ENCODE measurements around the gene NXN. TPM values are rescaled to one million over a fixed set of nuclear protein-coding genes. Genes with fewer than 3 reads are reported as not detected.
"Not testable (repeated sequence)": the region's sequence is repeated elsewhere in the genome, so short reads cannot be mapped to it uniquely, and the experiment has no call there.

NXN gene
- polyA plus RNA-seq, 1 donor from 2014 or later = 14.8 TPM

- Histone ChIP-seq H4K20me1 (ENCODE audit: insufficient read depth) (no peaks in the 10 kb centered on the region), H3K27me3 (ENCODE audit: insufficient read depth, low read depth, low read length) (no peaks in the 10 kb centered on the region), H3F3A (ENCODE audit: insufficient read depth, low read length, poor library complexity, severe bottlenecking) (no peaks in the 10 kb centered on the region), H3K9me3 (ENCODE audit: low read length) (no peaks in the 10 kb centered on the region), H3K27ac (ENCODE audit: low read length) (no peak overlapping the region), H3K9me2 (ENCODE audit: insufficient read depth, low read length) (no peaks in the 10 kb centered on the region), H2AFZ (ENCODE audit: low read depth, low read length) (no peak overlapping the region), H3K79me2 (replicated peaks; ENCODE audit: insufficient read depth, low read length) (no peaks in the 10 kb centered on the region), H3K9ac (ENCODE audit: low read length) (no peak overlapping the region), H3K36me3 (ENCODE audit: insufficient read depth, low read length) (no peaks in the 10 kb centered on the region), H3K4me2 (ENCODE audit: low read length) (no peak overlapping the region), H3K4me3 (ENCODE audit: low read length) (no peak overlapping the region)
- TF ChIP-seq MXI1 (conservative IDR thresholded peaks at IDR 0.05; ENCODE audit: poor library complexity, severe bottlenecking) (no peak), EP300 (conservative IDR thresholded peaks at IDR 0.05; ENCODE audit: poor library complexity, severe bottlenecking) (no peak), RAD21 (conservative IDR thresholded peaks at IDR 0.05) (no peak), EZH2 (IDR thresholded peaks at IDR 0.05; ENCODE audit: borderline replicate concordance, insufficient read depth, low read length, poor library complexity, severe bottlenecking) (no peak), SMC3 (conservative IDR thresholded peaks at IDR 0.05; ENCODE audit: poor library complexity) (no peak), REST (IDR thresholded peaks at IDR 0.05; ENCODE audit: borderline replicate concordance) (no peak), TAF1 (IDR thresholded peaks at IDR 0.05; ENCODE audit: low read depth) (no peak), POLR2AphosphoS5 (IDR thresholded peaks at IDR 0.05) (no peak), CTCF (IDR thresholded peaks at IDR 0.05; ENCODE audit: poor library complexity, severe bottlenecking) (no peak)
Observed at GRCh38 chr17:869086-869485, 110.5 kb downstream of the NXN start.

- H3K9ac ChIP-seq (ENCODE audit: low read length) = no peak overlapping the region
- TF ChIP-seq TAF1 (IDR thresholded peaks at IDR 0.05; ENCODE audit: low read depth) (no peak), EZH2 (IDR thresholded peaks at IDR 0.05; ENCODE audit: borderline replicate concordance, insufficient read depth, low read length, poor library complexity, severe bottlenecking) (no peak), EP300 (conservative IDR thresholded peaks at IDR 0.05; ENCODE audit: poor library complexity, severe bottlenecking) (no peak), SMC3 (conservative IDR thresholded peaks at IDR 0.05; ENCODE audit: poor library complexity) (no peak), POLR2AphosphoS5 (IDR thresholded peaks at IDR 0.05) (no peak), MXI1 (conservative IDR thresholded peaks at IDR 0.05; ENCODE audit: poor library complexity, severe bottlenecking) (no peak), CTCF (IDR thresholded peaks at IDR 0.05; ENCODE audit: poor library complexity, severe bottlenecking) (no peak), RAD21 (conservative IDR thresholded peaks at IDR 0.05) (no peak), REST (IDR thresholded peaks at IDR 0.05; ENCODE audit: borderline replicate concordance) (no peak)
- no peaks in the 10 kb centered on the region for H3K9me2 ChIP-seq (ENCODE audit: insufficient read depth, low read length)
- no peaks in the 10 kb centered on the region for H4K20me1 ChIP-seq (ENCODE audit: insufficient read depth)
- H3K79me2 ChIP-seq (replicated peaks; ENCODE audit: insufficient read depth, low read length) = no peaks in the 10 kb centered on the region
- no peaks in the 10 kb centered on the region for H3F3A ChIP-seq (ENCODE audit: insufficient read depth, low read length, poor library complexity, severe bottlenecking)
- H3K36me3 ChIP-seq (ENCODE audit: insufficient read depth, low read length) = no peaks in the 10 kb centered on the region
- H3K27me3 ChIP-seq (ENCODE audit: insufficient read depth, low read depth, low read length) = no peaks in the 10 kb centered on the region
- no peak overlapping the region for H3K27ac ChIP-seq (ENCODE audit: low read length)
- no peak overlapping the region for H3K4me3 ChIP-seq (ENCODE audit: low read length)
- H3K4me2 ChIP-seq (ENCODE audit: low read length) = no peak overlapping the region
- H3K9me3 ChIP-seq (ENCODE audit: low read length) = no peaks in the 10 kb centered on the region
- H2AFZ ChIP-seq (ENCODE audit: low read depth, low read length) = no peak overlapping the region
Observed at GRCh38 chr17:867896-868489, 111.6 kb downstream of the NXN start.

GRCh38 chr17:867238-867637 is 112.3 kb downstream of the NXN start:
- not testable (repeated sequence) for H3K27ac ChIP-seq (ENCODE audit: low read length); H3K79me2 ChIP-seq (replicated peaks; ENCODE audit: insufficient read depth, low read length); H3K4me2 ChIP-seq (ENCODE audit: low read length); H3F3A ChIP-seq (ENCODE audit: insufficient read depth, low read length, poor library complexity, severe bottlenecking); H3K4me3 ChIP-seq (ENCODE audit: low read length); H3K9me2 ChIP-seq (ENCODE audit: insufficient read depth, low read length); H3K27me3 ChIP-seq (ENCODE audit: insufficient read depth, low read depth, low read length); H2AFZ ChIP-seq (ENCODE audit: low read depth, low read length); H3K36me3 ChIP-seq (ENCODE audit: insufficient read depth, low read length); H3K9me3 ChIP-seq (ENCODE audit: low read length); H4K20me1 ChIP-seq (ENCODE audit: insufficient read depth); H3K9ac ChIP-seq (ENCODE audit: low read length)
